Upper lobe of left lung (tissue), 4 donors: ENCODE data around the gene GTF2A1.

Source experiments
- EP300 ChIP-seq, 4 donors: sonication (generic); formaldehyde crosslinking; IDR thresholded peaks; one replicate each; pipeline ENCODE4 v1.5.1; 2017; ENCODE audit warnings: antibody characterized with exemption in 4 of 4, control low read depth in 2 of 4
- POLR2A ChIP-seq, 4 donors: fragments of 450-650 bp; IDR thresholded peaks; one replicate each; pipeline ENCODE4 v1.5.1; 2016 to 2017; ENCODE audit warnings: antibody characterized with exemption in 4 of 4, mild to moderate bottlenecking in 2 of 4
- POLR2AphosphoS5 ChIP-seq, 2 donors: sonication (generic); formaldehyde crosslinking; IDR thresholded peaks; one replicate each; pipeline ENCODE4 v1.5.1; 2017; ENCODE audit warnings: antibody characterized with exemption in 2 of 2
- TF ChIP-seq, protein P1 (sequence below), 6 experiments: fragments of 450-650 bp in 4 of 6; fragments of 200-600 bp in 2 of 6; sonication (generic) in 2 of 6; IDR thresholded peaks; one replicate each; pipeline ENCODE4 v1.5.1; 2016 to 2019; ENCODE audit warnings: antibody characterized with exemption in 6 of 6

GRCh38 chr14:81233615-81234014, 12.9 kb upstream of the GTF2A1 start:
- TF ChIP-seq, protein P1, sequence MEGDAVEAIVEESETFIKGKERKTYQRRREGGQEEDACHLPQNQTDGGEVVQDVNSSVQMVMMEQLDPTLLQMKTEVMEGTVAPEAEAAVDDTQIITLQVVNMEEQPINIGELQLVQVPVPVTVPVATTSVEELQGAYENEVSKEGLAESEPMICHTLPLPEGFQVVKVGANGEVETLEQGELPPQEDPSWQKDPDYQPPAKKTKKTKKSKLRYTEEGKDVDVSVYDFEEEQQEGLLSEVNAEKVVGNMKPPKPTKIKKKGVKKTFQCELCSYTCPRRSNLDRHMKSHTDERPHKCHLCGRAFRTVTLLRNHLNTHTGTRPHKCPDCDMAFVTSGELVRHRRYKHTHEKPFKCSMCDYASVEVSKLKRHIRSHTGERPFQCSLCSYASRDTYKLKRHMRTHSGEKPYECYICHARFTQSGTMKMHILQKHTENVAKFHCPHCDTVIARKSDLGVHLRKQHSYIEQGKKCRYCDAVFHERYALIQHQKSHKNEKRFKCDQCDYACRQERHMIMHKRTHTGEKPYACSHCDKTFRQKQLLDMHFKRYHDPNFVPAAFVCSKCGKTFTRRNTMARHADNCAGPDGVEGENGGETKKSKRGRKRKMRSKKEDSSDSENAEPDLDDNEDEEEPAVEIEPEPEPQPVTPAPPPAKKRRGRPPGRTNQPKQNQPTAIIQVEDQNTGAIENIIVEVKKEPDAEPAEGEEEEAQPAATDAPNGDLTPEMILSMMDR (IDR thresholded peaks at IDR 0.05) = no peak
- TF ChIP-seq POLR2AphosphoS5 (IDR thresholded peaks at IDR 0.05) (no peak), POLR2A (IDR thresholded peaks at IDR 0.05) (no peak), EP300 (IDR thresholded peaks at IDR 0.05) (no peak)
